ENCODE results near the gene SUOX.

GRCh38 chr12:56021889-56022497 lies 24.9 kb downstream of the SUOX start:
- no peak for TF ChIP-seq POLR2AphosphoS5 (IDR thresholded peaks at IDR 0.05; ENCODE audit: low read depth, low read length)
- no peak for TF ChIP-seq POLR2A (IDR thresholded peaks at IDR 0.05; ENCODE audit: low read depth, low read length)

All from GM12892 (cell line).